Panc1 (cell line): ENCODE measurements around the gene PFN4. TPM values are rescaled to one million over a fixed set of nuclear protein-coding genes. Genes with fewer than 3 reads are reported as not detected.

Experiments
- ATAC-seq: fragments of 200-7000 bp; cut with Tn5 transposase; 2 replicates; pipeline ENCODE4 v1.9.1; 2020; ENCODE audit warnings: mild to moderate bottlenecking, moderate library complexity
- BruUV-seq: library from RNA; stranded (reverse); fragments of 400-500 nt; replicated peaks from 2 replicates; lab custom pipeline; 2021; lab: Mats Ljungman, UMichigan
- CTCF ChIA-PET: fragments of 300-600 bp; sonication (Branson Sonifier 250); formaldehyde crosslinking; loops from one replicate; lab custom pipeline; 2022; ENCODE audit warnings: antibody characterized with exemption; lab: Charles Lee
- POLR2A ChIA-PET: fragments of 300-600 bp; sonication (Branson Sonifier 250); formaldehyde crosslinking; loops from one replicate; lab custom pipeline; 2022; ENCODE audit warnings: antibody characterized with exemption; lab: Charles Lee
- DNase-seq: peaks from one replicate; pipeline ENCODE4 v3.0.0-alpha.2; 2010; ENCODE audit warnings: low read depth, low spot score
- H3K27ac ChIP-seq: 2 replicates; pipeline ENCODE4 v1.5.1; 2011; ENCODE audit warnings: mild to moderate bottlenecking, low read length, inconsistent platforms
- H3K27me3 ChIP-seq: fragments of 200-500 bp; sonication (Bioruptor generic); 2 replicates; pipeline ENCODE4 v1.6.0; 2014; ENCODE audit warnings: low read length, inconsistent platforms; ENCODE audit not compliant: control insufficient read depth, insufficient read depth
- H3K36me3 ChIP-seq: fragments of 200-500 bp; sonication (Bioruptor generic); 2 replicates; pipeline ENCODE4 v1.5.1; 2014; ENCODE audit warnings: inconsistent platforms, mild to moderate bottlenecking, low read length, moderate library complexity; ENCODE audit not compliant: control insufficient read depth, insufficient read depth
- H3K4me1 ChIP-seq: 2 replicates; pipeline ENCODE4 v1.5.1; 2011; ENCODE audit warnings: inconsistent platforms, mild to moderate bottlenecking, low read length, moderate library complexity; ENCODE audit not compliant: control insufficient read depth, insufficient read depth
- H3K4me3 ChIP-seq, 2 experiments: 2 replicates each; pipeline ENCODE4 v1.5.1; 2011 to 2012; ENCODE audit warnings: low read depth in 2 of 2, low read length in 2 of 2, mild to moderate bottlenecking in 2 of 2, inconsistent platforms in 1 of 2, moderate library complexity in 1 of 2
- H3K9me3 ChIP-seq: fragments of 200-500 bp; sonication (Bioruptor generic); 2 replicates; pipeline ENCODE4 v1.5.1; 2014; ENCODE audit warnings: low read depth, mild to moderate bottlenecking, inconsistent platforms, low read length, moderate library complexity; ENCODE audit not compliant: control insufficient read depth, insufficient read depth
- CTCF ChIP-seq: fragments of 450-650 bp; IDR thresholded peaks from 2 replicates; pipeline ENCODE4 v1.5.1; 2017; ENCODE audit warnings: mild to moderate bottlenecking
- POLR2AphosphoS5 ChIP-seq: IDR thresholded peaks from 2 replicates; pipeline ENCODE4 v1.6.1; 2012; ENCODE audit warnings: mild to moderate bottlenecking, low read depth, low read length, moderate library complexity
- REST ChIP-seq, 2 experiments: IDR thresholded peaks; 2 replicates each; pipeline ENCODE4 v1.6.1; 2011 to 2012; ENCODE audit warnings: low read depth in 2 of 2, control low read depth in 1 of 2, low read length in 1 of 2, mild to moderate bottlenecking in 1 of 2, moderate library complexity in 1 of 2; ENCODE audit not compliant: insufficient read depth in 1 of 2
- SIN3A ChIP-seq: IDR thresholded peaks from 2 replicates; pipeline ENCODE4 v1.6.1; 2012; ENCODE audit warnings: low read depth, mild to moderate bottlenecking, low read length, moderate library complexity, borderline replicate concordance; ENCODE audit not compliant: insufficient read depth
- TCF7L2 ChIP-seq: IDR thresholded peaks from 2 replicates; pipeline ENCODE4 v1.6.1; 2011; ENCODE audit warnings: mild to moderate bottlenecking, low read depth, low read length, inconsistent platforms
- in situ Hi-C: cut with HindIII; loops from 2 replicates; pipeline ENCODE4 v1.10.0; 2016; ENCODE audit warnings: low sequenced_read_pairs, low pct_unique_long_range_greater_than_20kb
- intact Hi-C: fragments of 100-400 bp; cut with micrococcal nuclease; formaldehyde crosslinking; loops from one replicate; pipeline ENCODE4 v1.10.0; 2022; ENCODE audit not compliant: unreplicated experiment
- total RNA-seq: library from RNA; stranded (reverse); gene quantifications from one replicate; pipeline ENCODE4 v1.2.1, GENCODE V29; 2021; ENCODE audit not compliant: unreplicated experiment

Gene PFN4
- total RNA-seq, 1 experiment from 2014 or later = 1.3 TPM

GRCh38 chr2:24117902-24118301 is 5.2 kb downstream of the PFN4 start:
- no peak overlapping the region for H3K4me3 ChIP-seq
- H3K27ac ChIP-seq = no peak overlapping the region
- POLR2A ChIA-PET = no interaction called here
- H3K36me3 ChIP-seq = no peaks in the 10 kb centered on the region
- TF ChIP-seq REST (IDR thresholded peaks at IDR 0.05; ENCODE audit: insufficient read depth in 1 of 2, low read depth in 2 of 2, low read length in 1 of 2) (no peak), SIN3A (no peak), TCF7L2 (no peak), CTCF (no peak), POLR2AphosphoS5 (no peak)
- H3K4me1 ChIP-seq = peaks cover 4% of the 10 kb centered on the region; the same call in 1 of the 2 replicates
- DNase-seq (no peak), ATAC-seq (no peak)
- H3K27me3 ChIP-seq = no peaks in the 10 kb centered on the region
- CTCF ChIA-PET = no interaction called here
- BruUV-seq = no TSS peak
- intact Hi-C loops (no loop called here), in situ Hi-C loops (no loop called here)
- H3K9me3 ChIP-seq = 0 out of 2 replicates have a peak, but pooled peaks cover 4% of the 10 kb centered on the region

GRCh38 chr2:24115057-24115456 is 8.1 kb downstream of the PFN4 start:
- H3K4me1 ChIP-seq = no peaks in the 10 kb centered on the region
- 0 out of 2 replicates have a peak, but pooled peaks cover 4% of the 10 kb centered on the region for H3K9me3 ChIP-seq
- BruUV-seq = no TSS peak
- no peaks in the 10 kb centered on the region for H3K36me3 ChIP-seq
- in situ Hi-C loops (no loop called here), intact Hi-C loops (no loop called here)
- no peak for TF ChIP-seq POLR2AphosphoS5
- no peak for TF ChIP-seq SIN3A
- no peak for TF ChIP-seq CTCF
- no peak for TF ChIP-seq REST (IDR thresholded peaks at IDR 0.05; ENCODE audit: insufficient read depth in 1 of 2, low read depth in 2 of 2, low read length in 1 of 2)
- no peak for TF ChIP-seq TCF7L2
- no peak for ATAC-seq
- ChIA-PET POLR2A (interaction anchor here (0.6 kb wide), 1 partner anchor 39 kb away, joined by 3 read pairs; no protein-coding TSS in a partner anchor), CTCF (no interaction called here)
- H3K4me3 ChIP-seq = no peak overlapping the region
- no peak for DNase-seq
- no peak overlapping the region for H3K27ac ChIP-seq
- H3K27me3 ChIP-seq = no peaks in the 10 kb centered on the region
